ENCODE data around the gene OSTF1.

Gene OSTF1

GRCh38 chr9:75063556-75064305 lies 24.6 kb upstream of the OSTF1 start:
- Histone ChIP-seq H3K27ac (ENCODE audit: low read length) (no peak overlapping the region), H3K36me3 (ENCODE audit: control insufficient read depth in 2 of 2, insufficient read depth in 2 of 2, low read length in 2 of 2) (peaks cover 0 to 7% of the 10 kb centered on the region in 2 donors), H3K27me3 (ENCODE audit: control insufficient read depth in 1 of 2, insufficient read depth in 2 of 2, low read length in 2 of 2) (no peaks in the 10 kb centered on the region), H3K9ac (ENCODE audit: low read length in 2 of 2) (no peak overlapping the region), H3K9me3 (ENCODE audit: control insufficient read depth in 2 of 2, low read length in 2 of 2) (no peaks in the 10 kb centered on the region), H3K4me1 (ENCODE audit: control insufficient read depth, insufficient read depth, low read length) (peaks cover 5% of the 10 kb centered on the region), H3K4me3 (ENCODE audit: low read length in 2 of 2) (no peak overlapping the region)

GRCh38 chr9:75064307-75065025 lies 23.8 kb upstream of the OSTF1 start:
- Histone ChIP-seq H3K9me3 (ENCODE audit: control insufficient read depth in 2 of 2, low read length in 2 of 2) (no peaks in the 10 kb centered on the region), H3K4me3 (ENCODE audit: low read length in 2 of 2) (no peak overlapping the region), H3K4me1 (ENCODE audit: control insufficient read depth, insufficient read depth, low read length) (peaks cover 5% of the 10 kb centered on the region), H3K27ac (ENCODE audit: low read length) (no peak overlapping the region), H3K36me3 (ENCODE audit: control insufficient read depth in 2 of 2, insufficient read depth in 2 of 2, low read length in 2 of 2) (peaks cover 0 to 7% of the 10 kb centered on the region in 2 donors), H3K27me3 (ENCODE audit: control insufficient read depth in 1 of 2, insufficient read depth in 2 of 2, low read length in 2 of 2) (no peaks in the 10 kb centered on the region), H3K9ac (ENCODE audit: low read length in 2 of 2) (no peak overlapping the region)

- Histone ChIP-seq H3K27ac (ENCODE audit: low read length) (no peak overlapping the region), H3K9ac (ENCODE audit: low read length in 2 of 2) (no peak overlapping the region), H3K36me3 (ENCODE audit: control insufficient read depth in 2 of 2, insufficient read depth in 2 of 2, low read length in 2 of 2) (peaks cover 0 to 7% of the 10 kb centered on the region in 2 donors), H3K9me3 (ENCODE audit: control insufficient read depth in 2 of 2, low read length in 2 of 2) (no peaks in the 10 kb centered on the region), H3K4me1 (ENCODE audit: control insufficient read depth, insufficient read depth, low read length) (peaks cover 5% of the 10 kb centered on the region), H3K27me3 (ENCODE audit: control insufficient read depth in 1 of 2, insufficient read depth in 2 of 2, low read length in 2 of 2) (no peaks in the 10 kb centered on the region), H3K4me3 (ENCODE audit: low read length in 2 of 2) (no peak overlapping the region)
These were observed 22.8 kb upstream of the OSTF1 start for GRCh38 chr9:75065510-75065909.

- no peaks in the 10 kb centered on the region for H3K36me3 ChIP-seq (ENCODE audit: control insufficient read depth in 2 of 2, insufficient read depth in 2 of 2, low read length in 2 of 2)
- peaks cover 5% of the 10 kb centered on the region for H3K4me1 ChIP-seq (ENCODE audit: control insufficient read depth, insufficient read depth, low read length)
- H3K27me3 ChIP-seq (ENCODE audit: control insufficient read depth in 1 of 2, insufficient read depth in 2 of 2, low read length in 2 of 2): no peaks in the 10 kb centered on the region
- no peak overlapping the region for H3K27ac ChIP-seq (ENCODE audit: low read length)
- no peak overlapping the region for H3K9ac ChIP-seq (ENCODE audit: low read length in 2 of 2)
- no peak overlapping the region for H3K4me3 ChIP-seq (ENCODE audit: low read length in 2 of 2)
- H3K9me3 ChIP-seq (ENCODE audit: control insufficient read depth in 2 of 2, low read length in 2 of 2): no peaks in the 10 kb centered on the region
These were observed 20.4 kb upstream of the OSTF1 start for GRCh38 chr9:75067894-75068293.

- H3K9ac ChIP-seq (ENCODE audit: low read length in 2 of 2): no peak overlapping the region
- no peaks in the 10 kb centered on the region for H3K36me3 ChIP-seq (ENCODE audit: control insufficient read depth in 2 of 2, insufficient read depth in 2 of 2, low read length in 2 of 2)
- no peaks in the 10 kb centered on the region for H3K27me3 ChIP-seq (ENCODE audit: control insufficient read depth in 1 of 2, insufficient read depth in 2 of 2, low read length in 2 of 2)
- no peak overlapping the region for H3K4me3 ChIP-seq (ENCODE audit: low read length in 2 of 2)
- H3K27ac ChIP-seq (ENCODE audit: low read length): no peak overlapping the region
- H3K4me1 ChIP-seq (ENCODE audit: control insufficient read depth, insufficient read depth, low read length): peaks cover 1% of the 10 kb centered on the region
- H3K9me3 ChIP-seq (ENCODE audit: control insufficient read depth in 2 of 2, low read length in 2 of 2): no peaks in the 10 kb centered on the region
These were observed 19.1 kb upstream of the OSTF1 start for GRCh38 chr9:75069171-75069570.

- no peaks in the 10 kb centered on the region for H3K27me3 ChIP-seq (ENCODE audit: control insufficient read depth in 1 of 2, insufficient read depth in 2 of 2, low read length in 2 of 2)
- H3K4me3 ChIP-seq (ENCODE audit: low read length in 2 of 2): no peak overlapping the region
- no peaks in the 10 kb centered on the region for H3K9me3 ChIP-seq (ENCODE audit: control insufficient read depth in 2 of 2, low read length in 2 of 2)
- no peaks in the 10 kb centered on the region for H3K4me1 ChIP-seq (ENCODE audit: control insufficient read depth, insufficient read depth, low read length)
- no peak overlapping the region for H3K27ac ChIP-seq (ENCODE audit: low read length)
- no peak overlapping the region for H3K9ac ChIP-seq (ENCODE audit: low read length in 2 of 2)
- no peaks in the 10 kb centered on the region for H3K36me3 ChIP-seq (ENCODE audit: control insufficient read depth in 2 of 2, insufficient read depth in 2 of 2, low read length in 2 of 2)
These were observed 16.7 kb upstream of the OSTF1 start for GRCh38 chr9:75071530-75072122.

GRCh38 chr9:75072895-75073294 lies 15.4 kb upstream of the OSTF1 start:
- H3K9ac ChIP-seq (ENCODE audit: low read length in 2 of 2): no peak overlapping the region
- no peaks in the 10 kb centered on the region for H3K9me3 ChIP-seq (ENCODE audit: control insufficient read depth in 2 of 2, low read length in 2 of 2)
- H3K36me3 ChIP-seq (ENCODE audit: control insufficient read depth in 2 of 2, insufficient read depth in 2 of 2, low read length in 2 of 2): no peaks in the 10 kb centered on the region
- H3K4me3 ChIP-seq (ENCODE audit: low read length in 2 of 2): no peak overlapping the region
- no peaks in the 10 kb centered on the region for H3K4me1 ChIP-seq (ENCODE audit: control insufficient read depth, insufficient read depth, low read length)
- no peak overlapping the region for H3K27ac ChIP-seq (ENCODE audit: low read length)
- H3K27me3 ChIP-seq (ENCODE audit: control insufficient read depth in 1 of 2, insufficient read depth in 2 of 2, low read length in 2 of 2): no peaks in the 10 kb centered on the region

- Histone ChIP-seq H3K27ac (ENCODE audit: low read length) (no peak overlapping the region), H3K4me3 (ENCODE audit: low read length in 2 of 2) (no peak overlapping the region), H3K9me3 (ENCODE audit: control insufficient read depth in 2 of 2, low read length in 2 of 2) (no peaks in the 10 kb centered on the region), H3K36me3 (ENCODE audit: control insufficient read depth in 2 of 2, insufficient read depth in 2 of 2, low read length in 2 of 2) (peaks cover 0 to 4% of the 10 kb centered on the region in 2 donors), H3K27me3 (ENCODE audit: control insufficient read depth in 1 of 2, insufficient read depth in 2 of 2, low read length in 2 of 2) (no peaks in the 10 kb centered on the region), H3K9ac (ENCODE audit: low read length in 2 of 2) (no peak overlapping the region), H3K4me1 (ENCODE audit: control insufficient read depth, insufficient read depth, low read length) (no peaks in the 10 kb centered on the region)
These were observed 6.7 kb upstream of the OSTF1 start for GRCh38 chr9:75081632-75082031.

GRCh38 chr9:75083188-75083970 lies 4.9 kb upstream of the OSTF1 start:
- H3K9ac ChIP-seq (ENCODE audit: low read length in 2 of 2): no peak overlapping the region
- H3K36me3 ChIP-seq (ENCODE audit: control insufficient read depth in 2 of 2, insufficient read depth in 2 of 2, low read length in 2 of 2): peaks cover 0 to 4% of the 10 kb centered on the region in 2 donors
- H3K4me1 ChIP-seq (ENCODE audit: control insufficient read depth, insufficient read depth, low read length): no peaks in the 10 kb centered on the region
- no peak overlapping the region for H3K27ac ChIP-seq (ENCODE audit: low read length)
- no peak overlapping the region for H3K4me3 ChIP-seq (ENCODE audit: low read length in 2 of 2)
- no peaks in the 10 kb centered on the region for H3K27me3 ChIP-seq (ENCODE audit: control insufficient read depth in 1 of 2, insufficient read depth in 2 of 2, low read length in 2 of 2)
- H3K9me3 ChIP-seq (ENCODE audit: control insufficient read depth in 2 of 2, low read length in 2 of 2): no peaks in the 10 kb centered on the region

- no peak overlapping the region for H3K27ac ChIP-seq (ENCODE audit: low read length)
- H3K4me3 ChIP-seq (ENCODE audit: low read length in 2 of 2): no peak overlapping the region
- H3K36me3 ChIP-seq (ENCODE audit: control insufficient read depth in 2 of 2, insufficient read depth in 2 of 2, low read length in 2 of 2): peaks cover 0 to 4% of the 10 kb centered on the region in 2 donors
- no peaks in the 10 kb centered on the region for H3K9me3 ChIP-seq (ENCODE audit: control insufficient read depth in 2 of 2, low read length in 2 of 2)
- no peaks in the 10 kb centered on the region for H3K27me3 ChIP-seq (ENCODE audit: control insufficient read depth in 1 of 2, insufficient read depth in 2 of 2, low read length in 2 of 2)
- no peaks in the 10 kb centered on the region for H3K4me1 ChIP-seq (ENCODE audit: control insufficient read depth, insufficient read depth, low read length)
- no peak overlapping the region for H3K9ac ChIP-seq (ENCODE audit: low read length in 2 of 2)
These were observed 4.1 kb upstream of the OSTF1 start for GRCh38 chr9:75084081-75084672.
